Measurements from ENCODE around the gene NEIL3. TPM values are rescaled to one million over a fixed set of nuclear protein-coding genes. Genes with fewer than 3 reads are reported as not detected.

The NEIL3 gene
- total RNA-seq, result 0.11 TPM
- long read RNA-seq, result 0 reads

DNA sequence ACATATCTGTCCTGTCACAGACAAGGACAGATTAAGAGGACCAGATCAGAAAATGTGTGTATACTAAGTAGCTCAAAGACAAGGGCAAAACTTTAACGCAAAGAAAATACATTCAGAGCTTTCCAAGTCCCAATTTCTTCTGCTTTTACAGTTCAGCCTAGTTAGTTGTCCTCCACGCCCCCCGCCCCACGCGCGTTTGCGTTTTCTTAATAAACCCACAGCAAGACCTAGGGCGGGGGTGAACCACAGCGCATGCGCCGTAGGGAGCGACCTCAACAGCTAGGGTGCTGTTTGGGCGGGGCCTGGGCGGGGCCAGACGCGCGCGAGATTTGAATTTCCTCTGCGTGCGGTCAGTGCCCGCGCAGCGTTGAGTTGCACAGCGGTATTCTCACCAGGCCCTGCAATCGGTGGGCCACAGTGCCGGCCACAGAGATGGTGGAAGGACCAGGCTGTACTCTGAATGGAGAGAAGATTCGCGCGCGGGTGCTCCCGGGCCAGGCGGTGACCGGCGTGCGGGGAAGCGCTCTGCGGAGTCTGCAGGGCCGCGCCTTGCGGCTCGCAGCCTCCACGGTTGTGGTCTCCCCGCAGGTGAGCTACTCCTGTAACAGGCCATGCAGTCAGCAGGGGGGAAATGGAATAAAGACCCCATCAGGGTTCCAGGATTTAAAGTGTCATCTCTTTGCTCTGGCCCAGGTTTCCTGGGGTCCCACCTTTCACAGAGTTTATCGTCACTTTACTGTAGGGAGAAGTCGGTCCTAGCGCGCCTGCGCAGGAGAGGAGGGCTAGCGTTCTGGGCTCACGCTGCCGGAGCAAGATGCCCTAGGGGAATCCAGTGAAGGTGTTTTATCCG is at the start of gene NEIL3:
Gene NEIL3 (plus strand): TSS at position 353 of the 850 bp plus-strand sequence. CDS start 80 bp downstream, at position 433.
- Histone ChIP-seq H3K27ac (replicated peaks) (no peak within 1 kb of the TSS), H3K9me3 (replicated peaks) (no peaks in the 10 kb centered on the region), H3K4me3 (peak within 1 kb of the TSS; percentile 74), H3K4me1 (peaks cover 11% of the 10 kb centered on the region), H3K36me3 (no peaks in the 10 kb centered on the region), H3K27me3 (ENCODE audit: low read depth) (no peaks in the 10 kb centered on the region)
- TF ChIP-seq CTCF (IDR thresholded peaks at IDR 0.05; ENCODE audit: borderline replicate concordance), result no peak
- intact Hi-C loops (cut with micrococcal nuclease), result no loop called here
- DNase-seq, result peak; percentile 93

GRCh38 chr4:177263818-177264217 is 45.9 kb upstream of the NEIL3 start:
- H3K36me3 ChIP-seq, result no peaks in the 10 kb centered on the region
- no peaks in the 10 kb centered on the region for H3K4me1 ChIP-seq
- H3K9me3 ChIP-seq (replicated peaks), result no peaks in the 10 kb centered on the region
- no peak for DNase-seq
- TF ChIP-seq CTCF (IDR thresholded peaks at IDR 0.05; ENCODE audit: borderline replicate concordance), result no peak
- no peak overlapping the region for H3K4me3 ChIP-seq
- H3K27me3 ChIP-seq (ENCODE audit: low read depth), result no peaks in the 10 kb centered on the region
- intact Hi-C loops (cut with micrococcal nuclease), result no loop called here
- H3K27ac ChIP-seq (replicated peaks), result no peak overlapping the region

- no peak for TF ChIP-seq CTCF (IDR thresholded peaks at IDR 0.05; ENCODE audit: borderline replicate concordance)
- Histone ChIP-seq H3K4me1 (no peaks in the 10 kb centered on the region), H3K27ac (replicated peaks) (no peak overlapping the region), H3K9me3 (replicated peaks) (no peaks in the 10 kb centered on the region), H3K36me3 (no peaks in the 10 kb centered on the region), H3K27me3 (ENCODE audit: low read depth) (no peaks in the 10 kb centered on the region), H3K4me3 (no peak overlapping the region)
- no peak for DNase-seq
- intact Hi-C loops (cut with micrococcal nuclease), result no loop called here
Observed at GRCh38 chr4:177264788-177265422, 44.8 kb upstream of the NEIL3 start.

DNA sequence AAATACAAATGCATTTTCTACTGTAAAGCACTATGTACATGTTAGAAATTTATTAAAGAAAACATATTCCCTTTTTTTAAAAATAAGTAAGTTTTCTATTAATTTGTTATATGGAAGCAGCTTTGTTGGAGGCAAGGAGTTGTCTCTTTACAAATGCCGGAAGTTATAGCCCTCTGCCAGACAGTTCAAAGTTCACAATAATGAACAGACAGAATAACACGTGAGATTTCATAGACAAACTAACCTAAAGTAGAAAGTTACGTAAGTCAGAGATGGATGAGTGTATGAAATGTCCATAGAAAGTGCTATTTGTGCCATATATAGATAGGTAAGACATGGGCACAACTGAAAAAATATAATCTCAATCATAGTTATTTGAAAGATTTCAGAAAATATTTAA is 43.9 kb upstream of the NEIL3 start:
- intact Hi-C loops (cut with micrococcal nuclease), result no loop called here
- no peak overlapping the region for H3K4me3 ChIP-seq
- TF ChIP-seq CTCF (IDR thresholded peaks at IDR 0.05; ENCODE audit: borderline replicate concordance), result no peak
- no peaks in the 10 kb centered on the region for H3K4me1 ChIP-seq
- no peaks in the 10 kb centered on the region for H3K27me3 ChIP-seq (ENCODE audit: low read depth)
- no peak overlapping the region for H3K27ac ChIP-seq (replicated peaks)
- DNase-seq, result no peak
- H3K9me3 ChIP-seq (replicated peaks), result no peaks in the 10 kb centered on the region
- H3K36me3 ChIP-seq, result no peaks in the 10 kb centered on the region

GRCh38 chr4:177266506-177266905 is 43.2 kb upstream of the NEIL3 start:
- Histone ChIP-seq H3K9me3 (replicated peaks) (no peaks in the 10 kb centered on the region), H3K36me3 (no peaks in the 10 kb centered on the region), H3K27me3 (ENCODE audit: low read depth) (no peaks in the 10 kb centered on the region), H3K4me3 (no peak overlapping the region), H3K4me1 (no peaks in the 10 kb centered on the region), H3K27ac (replicated peaks) (no peak overlapping the region)
- intact Hi-C loops (cut with micrococcal nuclease), result no loop called here
- no peak for DNase-seq
- no peak for TF ChIP-seq CTCF (IDR thresholded peaks at IDR 0.05; ENCODE audit: borderline replicate concordance)

Measured in left ventricle myocardium inferior (tissue), 1 donor.